ENCODE results near the gene SCGB2B2.
"Not testable (repeated sequence)": the region's sequence is repeated elsewhere in the genome, so short reads cannot be mapped to it uniquely, and the experiment has no call there.

The SCGB2B2 gene

GRCh38 chr19:34668077-34668689, 8.8 kb downstream of the SCGB2B2 start:
- DNase-seq: not testable (repeated sequence)

GRCh38 chr19:34667349-34668076, 9.4 kb downstream of the SCGB2B2 start:
- no peak for DNase-seq

- DNase-seq: no peak
Observed at GRCh38 chr19:34666958-34667265, 10.0 kb downstream of the SCGB2B2 start.

GRCh38 chr19:34666200-34666957, 10.6 kb downstream of the SCGB2B2 start:
- no peak for DNase-seq

- DNase-seq: not testable (repeated sequence)
Observed at GRCh38 chr19:34665275-34665674, 11.7 kb downstream of the SCGB2B2 start.

GRCh38 chr19:34664870-34665269, 12.1 kb downstream of the SCGB2B2 start:
- no peak for DNase-seq

- no peak for DNase-seq
Observed at GRCh38 chr19:34664168-34664567, 12.8 kb downstream of the SCGB2B2 start.

- DNase-seq: no peak
Observed at GRCh38 chr19:34662919-34663318, 14.0 kb downstream of the SCGB2B2 start.

GRCh38 chr19:34661357-34661756, 15.6 kb downstream of the SCGB2B2 start:
- no peak for DNase-seq

GRCh38 chr19:34655651-34656050, 21.3 kb downstream of the SCGB2B2 start:
- DNase-seq: no peak

GRCh38 chr19:34654796-34655195, 22.2 kb downstream of the SCGB2B2 start:
- no peak for DNase-seq

GRCh38 chr19:34651747-34652146, 25.2 kb downstream of the SCGB2B2 start:
- DNase-seq: no peak

GRCh38 chr19:34649886-34650543, 26.9 kb downstream of the SCGB2B2 start:
- no peak for DNase-seq

- DNase-seq: no peak
Observed at GRCh38 chr19:34645551-34645950, 31.4 kb downstream of the SCGB2B2 start.

GRCh38 chr19:34644991-34645461, 31.9 kb downstream of the SCGB2B2 start:
- DNase-seq: no peak

GRCh38 chr19:34642241-34642640, 34.7 kb downstream of the SCGB2B2 start:
- DNase-seq: no peak

GRCh38 chr19:34639491-34640085, 37.4 kb downstream of the SCGB2B2 start:
- no peak for DNase-seq

- DNase-seq: no peak
Observed at GRCh38 chr19:34633802-34634201, 43.2 kb downstream of the SCGB2B2 start.

Data from T1000 (cell line).